CD4-positive, alpha-beta T cell treated with Interferon alpha-2 for 1 hour (primary cell): ENCODE results near the gene PLXNA4.
"Not testable (repeated sequence)": the region's sequence is repeated elsewhere in the genome, so short reads cannot be mapped to it uniquely, and the experiment has no call there.

ENCODE experiments used
- DNase-seq, 2 donors: peaks; one replicate each; pipeline ENCODE4 v3.0.0-alpha.2; 2020 to 2022

PLXNA4 gene, protein sequence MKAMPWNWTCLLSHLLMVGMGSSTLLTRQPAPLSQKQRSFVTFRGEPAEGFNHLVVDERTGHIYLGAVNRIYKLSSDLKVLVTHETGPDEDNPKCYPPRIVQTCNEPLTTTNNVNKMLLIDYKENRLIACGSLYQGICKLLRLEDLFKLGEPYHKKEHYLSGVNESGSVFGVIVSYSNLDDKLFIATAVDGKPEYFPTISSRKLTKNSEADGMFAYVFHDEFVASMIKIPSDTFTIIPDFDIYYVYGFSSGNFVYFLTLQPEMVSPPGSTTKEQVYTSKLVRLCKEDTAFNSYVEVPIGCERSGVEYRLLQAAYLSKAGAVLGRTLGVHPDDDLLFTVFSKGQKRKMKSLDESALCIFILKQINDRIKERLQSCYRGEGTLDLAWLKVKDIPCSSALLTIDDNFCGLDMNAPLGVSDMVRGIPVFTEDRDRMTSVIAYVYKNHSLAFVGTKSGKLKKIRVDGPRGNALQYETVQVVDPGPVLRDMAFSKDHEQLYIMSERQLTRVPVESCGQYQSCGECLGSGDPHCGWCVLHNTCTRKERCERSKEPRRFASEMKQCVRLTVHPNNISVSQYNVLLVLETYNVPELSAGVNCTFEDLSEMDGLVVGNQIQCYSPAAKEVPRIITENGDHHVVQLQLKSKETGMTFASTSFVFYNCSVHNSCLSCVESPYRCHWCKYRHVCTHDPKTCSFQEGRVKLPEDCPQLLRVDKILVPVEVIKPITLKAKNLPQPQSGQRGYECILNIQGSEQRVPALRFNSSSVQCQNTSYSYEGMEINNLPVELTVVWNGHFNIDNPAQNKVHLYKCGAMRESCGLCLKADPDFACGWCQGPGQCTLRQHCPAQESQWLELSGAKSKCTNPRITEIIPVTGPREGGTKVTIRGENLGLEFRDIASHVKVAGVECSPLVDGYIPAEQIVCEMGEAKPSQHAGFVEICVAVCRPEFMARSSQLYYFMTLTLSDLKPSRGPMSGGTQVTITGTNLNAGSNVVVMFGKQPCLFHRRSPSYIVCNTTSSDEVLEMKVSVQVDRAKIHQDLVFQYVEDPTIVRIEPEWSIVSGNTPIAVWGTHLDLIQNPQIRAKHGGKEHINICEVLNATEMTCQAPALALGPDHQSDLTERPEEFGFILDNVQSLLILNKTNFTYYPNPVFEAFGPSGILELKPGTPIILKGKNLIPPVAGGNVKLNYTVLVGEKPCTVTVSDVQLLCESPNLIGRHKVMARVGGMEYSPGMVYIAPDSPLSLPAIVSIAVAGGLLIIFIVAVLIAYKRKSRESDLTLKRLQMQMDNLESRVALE (N-terminal part only)

DNA sequence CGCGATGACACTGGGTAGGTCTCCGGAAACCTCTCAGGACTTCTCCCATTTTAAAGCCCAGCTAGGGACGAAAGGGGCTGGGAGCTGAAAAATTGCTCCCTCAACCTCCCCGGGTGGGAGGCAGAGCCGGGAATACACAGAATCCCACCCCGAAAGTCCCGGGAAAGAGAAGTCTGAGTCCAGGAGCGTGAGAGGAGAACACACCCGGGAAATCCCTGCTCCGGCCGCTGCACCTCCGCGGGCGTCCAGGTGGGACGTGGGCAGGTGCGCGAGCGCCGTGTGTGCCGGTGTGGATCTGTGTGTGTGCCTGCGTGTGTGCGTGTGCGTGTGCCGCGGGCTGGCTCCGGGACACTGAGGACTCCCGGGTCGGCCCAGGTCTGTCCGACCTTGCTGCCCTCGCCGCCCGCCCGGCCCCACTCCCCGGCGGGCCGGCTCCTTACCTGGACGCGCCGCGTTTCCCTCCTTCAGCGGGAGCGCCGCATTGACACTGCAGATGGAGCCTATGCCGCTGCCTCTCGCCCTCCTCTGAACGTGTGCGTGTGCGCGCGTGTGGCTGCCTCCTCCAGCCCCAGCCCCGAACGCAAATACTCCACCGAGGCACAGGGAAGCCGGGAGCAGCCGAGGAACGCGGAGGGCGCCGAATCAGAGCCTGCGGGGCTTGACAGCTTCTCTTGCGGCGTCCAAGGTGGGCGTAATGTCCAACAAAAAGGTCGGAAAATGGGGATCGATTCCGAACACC lies at the start of gene PLXNA4:
PLXNA4 (minus strand) TSS at position 489 of the 739 bp plus-strand sequence. CDS start 67,777 bp downstream, outside the sequence.
- no peak for DNase-seq

- DNase-seq, result no peak
Measured at GRCh38 chr7:132625651-132626050, 49.4 kb upstream of the PLXNA4 start.

DNA sequence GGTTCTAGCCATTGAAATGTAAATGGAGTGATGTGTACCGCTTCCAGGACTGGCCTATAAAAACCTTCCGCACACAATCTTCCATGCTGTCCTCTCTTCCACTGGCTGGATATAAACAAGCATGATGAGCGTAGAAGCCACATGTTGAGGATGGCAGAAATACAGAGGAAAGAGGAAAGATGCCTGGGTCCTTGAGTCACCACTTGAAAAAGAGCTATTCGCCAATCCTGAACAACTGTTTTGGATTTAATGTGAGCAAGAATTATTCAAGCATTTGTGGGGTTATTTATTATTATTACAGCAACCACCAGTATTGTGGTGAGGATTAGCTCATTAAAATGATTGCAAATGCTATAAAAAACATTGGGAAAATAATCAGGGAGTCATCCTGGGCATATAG lies 45.8 kb upstream of the PLXNA4 start:
- no peak for DNase-seq

DNA sequence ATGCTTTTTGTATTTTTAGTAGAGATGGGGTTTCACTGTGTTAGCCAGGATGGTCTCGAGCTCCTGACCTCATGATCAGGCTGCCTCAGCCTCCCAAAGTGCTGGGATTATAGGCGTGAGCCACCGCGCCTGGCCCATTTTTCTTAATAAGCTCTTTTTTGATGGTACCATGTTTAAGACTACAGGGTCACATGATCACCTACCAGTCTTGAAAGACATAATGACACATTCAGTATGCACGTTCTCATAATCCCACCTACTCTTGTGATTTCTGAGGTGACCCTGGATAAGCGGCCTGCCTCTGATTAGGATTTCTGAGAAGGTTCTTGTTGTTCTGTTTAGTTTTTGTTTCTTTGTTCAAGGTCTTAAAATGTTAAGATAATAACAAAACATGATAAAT lies 43.7 kb upstream of the PLXNA4 start:
- no peak for DNase-seq

- DNase-seq, result no peak
Measured at GRCh38 chr7:132618956-132619305, 42.7 kb upstream of the PLXNA4 start.

GRCh38 chr7:132618271-132618955 lies 42.1 kb upstream of the PLXNA4 start:
- no peak for DNase-seq

DNA sequence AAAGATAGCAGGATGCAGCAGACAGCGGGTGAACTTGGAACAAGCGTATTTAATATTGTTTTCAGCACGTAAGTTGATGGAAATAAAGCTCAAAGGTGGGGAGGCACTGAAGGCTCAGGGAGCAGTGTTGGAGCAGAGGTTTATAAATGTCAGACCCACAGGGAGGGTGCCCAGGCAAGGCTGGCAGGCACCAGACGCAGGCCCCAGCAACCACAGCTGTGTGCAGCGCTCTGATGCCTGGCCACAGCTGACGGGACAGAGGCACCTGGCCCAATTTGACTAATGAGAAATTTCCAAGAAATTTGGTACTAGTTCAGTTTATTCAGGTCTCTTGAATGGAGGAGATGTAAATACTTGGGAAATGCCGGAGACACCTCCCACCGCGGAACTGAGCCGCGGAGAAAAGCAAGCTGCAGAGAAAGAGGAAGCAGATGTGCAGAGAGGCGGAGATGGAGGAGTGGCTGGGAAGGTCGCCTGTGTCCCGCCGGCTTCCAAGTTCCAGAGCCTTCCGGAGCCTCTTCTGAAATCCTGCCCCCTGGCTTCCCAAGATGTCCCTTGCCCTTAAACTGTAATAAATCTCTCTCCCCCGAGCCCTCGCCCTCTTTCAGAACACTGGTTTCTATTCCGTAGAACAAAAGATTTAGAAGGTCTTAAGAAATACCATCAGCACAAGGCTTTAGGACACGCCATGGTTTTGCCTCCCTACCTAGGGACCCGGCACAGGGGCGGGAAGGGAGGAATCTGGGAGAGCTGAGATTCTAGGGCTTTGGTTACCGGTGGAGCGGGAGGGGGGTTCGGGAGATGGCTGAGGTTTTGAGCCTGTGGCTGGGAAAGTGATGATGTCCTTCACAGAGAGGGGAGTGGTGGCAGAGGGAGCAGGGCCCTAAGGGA lies 38.4 kb upstream of the PLXNA4 start:
- DNase-seq, result no peak

- no peak for DNase-seq
Measured at GRCh38 chr7:132613737-132614136, 37.5 kb upstream of the PLXNA4 start.

DNA sequence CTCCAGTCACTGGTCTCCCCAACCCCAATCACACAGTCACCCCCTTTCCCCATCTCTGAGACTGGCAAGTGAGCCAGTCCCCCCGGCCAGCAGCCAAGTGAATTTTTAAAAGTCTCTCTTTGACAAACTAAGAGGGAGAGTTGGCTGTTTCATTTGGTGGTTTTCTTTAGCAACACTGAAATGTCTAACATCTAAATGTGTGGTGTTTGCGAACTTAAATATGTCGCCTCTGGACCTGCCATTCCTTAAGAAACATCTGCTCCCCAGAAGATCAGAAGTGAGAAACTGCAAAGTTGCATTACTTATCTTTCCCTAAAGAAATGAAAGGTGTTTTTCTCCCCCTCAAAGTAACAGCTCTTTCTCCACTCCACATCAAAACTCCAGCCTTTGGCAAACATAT lies 34.7 kb upstream of the PLXNA4 start:
- DNase-seq, result no peak

DNA sequence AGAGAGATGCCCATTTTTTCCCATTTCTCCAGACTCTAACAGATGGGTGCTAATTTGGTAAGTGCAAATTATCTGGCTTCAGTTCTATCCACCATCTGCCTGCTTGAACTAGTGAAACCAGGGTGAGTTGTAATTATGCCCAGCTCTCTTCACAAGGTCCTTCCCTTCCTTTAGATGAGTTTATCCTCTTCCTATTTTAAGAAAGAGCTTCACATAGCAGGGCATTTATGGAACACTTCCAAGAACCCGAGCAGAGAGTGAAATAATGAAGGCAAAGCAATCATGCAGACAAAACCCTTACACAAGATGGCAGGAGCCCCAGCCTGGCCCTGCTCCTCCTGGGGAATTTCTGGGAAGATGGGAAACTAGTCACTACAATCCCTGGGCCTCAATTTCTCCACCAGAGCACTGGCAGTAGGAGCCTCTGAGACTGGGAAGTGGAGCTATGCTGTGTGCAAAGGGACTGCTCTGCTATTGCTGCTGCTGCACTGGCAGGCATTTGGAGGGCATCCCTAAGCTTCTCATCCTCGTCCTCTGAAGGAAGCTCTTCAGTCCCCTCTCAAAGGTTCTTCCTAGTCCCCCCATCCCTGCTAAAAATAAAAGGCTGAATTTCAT lies 33.7 kb upstream of the PLXNA4 start:
- DNase-seq, result no peak

DNA sequence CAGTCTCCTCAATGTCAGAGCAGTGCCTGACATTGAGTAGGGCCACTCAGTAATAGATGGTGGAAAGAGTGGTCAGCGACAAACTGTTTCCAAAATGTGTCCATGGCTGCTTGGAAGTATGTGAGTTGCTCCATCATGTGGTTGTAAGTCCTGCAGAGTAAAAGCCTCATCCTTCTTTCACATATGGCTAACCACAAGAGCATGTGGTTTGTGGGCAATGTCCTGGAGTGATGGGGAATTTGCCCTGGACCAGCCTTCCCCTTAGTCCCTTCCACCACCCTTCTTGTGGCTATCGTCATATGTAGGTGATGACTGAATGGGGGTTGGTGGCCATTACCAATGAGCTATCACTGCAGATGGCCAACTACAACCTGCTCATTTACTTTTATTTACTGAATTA lies 33.0 kb upstream of the PLXNA4 start:
- no peak for DNase-seq

DNA sequence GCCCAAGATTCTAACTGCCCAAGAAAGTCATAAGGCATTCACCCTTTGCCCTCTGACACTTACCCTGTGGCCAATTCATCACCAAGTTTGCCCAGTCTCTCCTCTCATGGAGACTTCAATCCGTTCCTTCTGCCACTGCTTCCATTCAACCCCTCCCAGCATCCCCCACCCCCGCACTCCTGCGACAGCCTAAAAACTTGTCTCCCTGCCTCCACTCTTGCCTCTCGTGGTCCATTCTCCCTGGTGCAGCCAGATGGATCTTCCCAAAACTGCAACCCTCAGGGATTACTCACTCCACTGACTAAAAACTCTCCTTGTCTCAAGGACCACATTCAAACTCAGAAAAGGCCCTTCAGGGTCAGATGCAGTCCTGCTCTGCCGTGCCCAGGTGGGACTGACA lies 32.3 kb upstream of the PLXNA4 start:
- no peak for DNase-seq

GRCh38 chr7:132607656-132608055 lies 31.4 kb upstream of the PLXNA4 start:
- DNase-seq, result no peak

GRCh38 chr7:132604121-132604520 lies 27.9 kb upstream of the PLXNA4 start:
- no peak for DNase-seq

DNA sequence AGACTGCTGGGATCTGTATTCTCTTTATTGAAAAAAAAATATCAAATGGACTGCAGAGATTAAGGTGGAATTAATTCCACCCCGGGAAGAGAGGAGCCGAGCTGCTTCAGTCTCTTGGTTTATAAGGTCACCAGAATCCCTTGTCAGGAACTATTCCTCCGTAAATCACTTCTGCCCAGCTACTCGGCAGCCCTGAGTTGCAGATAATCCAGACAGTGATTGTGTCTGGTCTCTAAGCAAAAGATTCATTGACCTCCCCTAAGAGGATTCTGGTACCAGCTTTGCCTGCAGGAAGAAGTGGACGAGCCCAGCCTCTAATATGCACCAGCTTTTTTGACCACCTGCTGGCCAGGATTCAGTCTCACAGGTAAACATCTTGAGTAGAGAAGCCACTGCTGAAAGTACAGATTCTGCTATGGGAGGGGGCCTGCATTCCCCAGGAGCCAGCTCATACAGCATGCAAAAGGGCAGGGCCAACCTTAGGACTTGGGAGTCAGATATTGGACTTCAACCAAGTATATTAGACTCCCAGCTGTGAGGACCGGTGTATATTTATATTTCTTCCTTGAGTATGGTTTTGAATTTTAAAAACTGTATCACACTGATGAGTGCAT lies 27.1 kb upstream of the PLXNA4 start:
- DNase-seq, result no peak

DNA sequence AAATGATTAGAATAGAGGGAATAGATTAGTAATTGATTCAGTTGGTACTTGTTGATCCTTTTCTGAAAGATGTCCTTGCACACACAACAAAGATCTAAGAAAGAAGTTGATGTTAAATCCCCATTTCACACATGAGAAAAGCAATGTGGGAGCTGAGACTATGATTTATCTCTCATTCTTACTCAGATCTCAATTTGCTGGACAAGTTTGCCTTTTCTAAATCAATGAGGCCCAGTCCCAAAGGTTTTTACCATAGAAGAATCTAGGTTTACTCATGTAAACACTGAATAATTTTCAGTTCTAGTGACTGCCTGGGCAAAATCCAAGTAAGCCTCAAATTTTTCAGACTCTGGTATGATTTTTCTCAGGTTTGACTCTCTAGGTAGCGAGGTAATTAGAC lies 25.5 kb upstream of the PLXNA4 start:
- no peak for DNase-seq

DNA sequence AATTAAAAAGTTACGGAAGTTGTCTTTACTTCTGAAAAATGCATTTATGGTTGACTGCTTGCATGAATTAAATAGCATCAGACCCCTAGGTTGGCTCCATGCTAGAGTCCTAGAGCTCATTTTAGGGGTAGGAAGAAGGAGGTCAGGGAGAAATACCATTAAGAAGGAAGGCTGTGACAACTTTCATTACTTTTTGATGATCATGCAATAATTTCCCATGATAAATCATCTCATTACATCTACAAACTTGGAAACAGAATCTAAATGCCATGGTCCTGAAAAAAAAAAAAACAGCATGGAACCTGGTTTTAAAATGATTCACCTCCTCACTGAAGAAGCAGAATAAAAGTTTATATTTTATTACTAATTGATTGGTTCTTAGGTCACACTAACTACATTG lies 20.3 kb upstream of the PLXNA4 start:
- DNase-seq, result no peak

- not testable (repeated sequence) for DNase-seq
Measured at GRCh38 chr7:132594741-132595140, 18.5 kb upstream of the PLXNA4 start.

GRCh38 chr7:132592936-132593335 lies 16.7 kb upstream of the PLXNA4 start:
- no peak for DNase-seq
